GM23248 (cell line): ENCODE data around the gene ADAMTS9. TPM values are rescaled to one million over a fixed set of nuclear protein-coding genes. Genes with fewer than 3 reads are reported as not detected.

Experiments
- DNase-seq: peaks from one replicate; pipeline ENCODE4 v3.0.0-alpha.2; 2015
- H2AFZ ChIP-seq: fragments of 200-600 bp; sonication (generic); 2 replicates; pipeline ENCODE4 v1.6.1; 2016; ENCODE audit warnings: antibody characterized with exemption
- H3F3A ChIP-seq: fragments of 200-600 bp; sonication (generic); 2 replicates; pipeline ENCODE4 v1.6.1; 2016; ENCODE audit warnings: mild to moderate bottlenecking, antibody characterized with exemption, mixed run types; ENCODE audit not compliant: insufficient read depth
- H3K27ac ChIP-seq: fragments of 200-600 bp; sonication (generic); 2 replicates; pipeline ENCODE4 v1.5.1; 2016; ENCODE audit warnings: mild to moderate bottlenecking
- H3K27me3 ChIP-seq: fragments of 200-600 bp; sonication (generic); replicated peaks from 2 replicates; pipeline ENCODE4 v1.6.1; 2016; ENCODE audit warnings: mild to moderate bottlenecking; ENCODE audit not compliant: insufficient read depth
- H3K36me3 ChIP-seq: fragments of 200-600 bp; sonication (generic); 2 replicates; pipeline ENCODE4 v1.6.1; 2016; ENCODE audit warnings: low read depth, mild to moderate bottlenecking
- H3K4me1 ChIP-seq: fragments of 200-600 bp; sonication (generic); 2 replicates; pipeline ENCODE4 v1.6.1; 2016; ENCODE audit warnings: mild to moderate bottlenecking; ENCODE audit not compliant: insufficient read depth
- H3K4me2 ChIP-seq: fragments of 200-600 bp; sonication (generic); one replicate; pipeline ENCODE4 v1.6.1; 2016; ENCODE audit warnings: mild to moderate bottlenecking; ENCODE audit not compliant: unreplicated experiment
- H3K4me3 ChIP-seq: fragments of 200-600 bp; sonication (generic); 2 replicates; pipeline ENCODE4 v1.5.1; 2016; ENCODE audit warnings: mild to moderate bottlenecking
- H3K79me2 ChIP-seq: fragments of 200-600 bp; sonication (generic); 2 replicates; pipeline ENCODE4 v1.6.1; 2016; ENCODE audit warnings: mild to moderate bottlenecking; ENCODE audit not compliant: insufficient read depth
- H3K9ac ChIP-seq: fragments of 200-600 bp; sonication (generic); 2 replicates; pipeline ENCODE4 v1.6.1; 2016; ENCODE audit warnings: mild to moderate bottlenecking
- H3K9me2 ChIP-seq: fragments of 200-600 bp; sonication (generic); 2 replicates; pipeline ENCODE4 v1.6.1; 2016; ENCODE audit warnings: mixed run types, mild to moderate bottlenecking, moderate library complexity; ENCODE audit not compliant: insufficient read depth
- H3K9me3 ChIP-seq: fragments of 200-600 bp; sonication (generic); one replicate; pipeline ENCODE4 v1.6.1; 2017; ENCODE audit warnings: low read depth
- H4K20me1 ChIP-seq: fragments of 200-600 bp; sonication (generic); 2 replicates; pipeline ENCODE4 v1.6.0; 2016; ENCODE audit not compliant: insufficient read depth
- EZH2 ChIP-seq: fragments of 200-600 bp; sonication (generic); IDR thresholded peaks from 2 replicates; pipeline ENCODE4 v1.6.1; 2018; ENCODE audit warnings: antibody characterized with exemption, mild to moderate bottlenecking; ENCODE audit not compliant: insufficient read depth, poor library complexity, severe bottlenecking
- EZH2phosphoT487 ChIP-seq: fragments of 200-600 bp; sonication (generic); IDR thresholded peaks from 2 replicates; pipeline ENCODE4 v1.6.1; 2018; ENCODE audit warnings: antibody characterized with exemption, moderate library complexity, mild to moderate bottlenecking, low read depth; ENCODE audit not compliant: insufficient read depth
- WGBS, 2 experiments: methylation state at CpG; one replicate each; pipeline ENCODE4 v1.1.6; 2015 to 2017; ENCODE audit warnings: low lambda C conversion rate in 2 of 2, low coverage in 1 of 2; ENCODE audit errors: missing lambda C conversion rate in 2 of 2; 5-methylcytosine and 5-hydroxymethylcytosine counted together
- in situ Hi-C: fragments of 300-500 bp; cut with MboI; formaldehyde crosslinking; loops from 2 replicates; pipeline ENCODE4 v1.15.0; 2020
- polyA plus RNA-seq: library from polyadenylated mRNA; unstranded; fragments of >200 nt; fragmentation: Nextera tagmentation; extraction: Ambion mirVana; gene quantifications from 2 replicates; pipeline ENCODE4 v1.2.1, GENCODE V29; 2016
- total RNA-seq: library from RNA; depleted of rRNA; stranded (reverse); fragments of >200 nt; shearing (Covaris generic); gene quantifications from 2 replicates; pipeline ENCODE4 v1.2.3, GENCODE V29; 2014

Gene ADAMTS9
- total and polyA plus RNA-seq, 2 experiments from 2014 or later, result 0.75 to 1.5 TPM

DNA sequence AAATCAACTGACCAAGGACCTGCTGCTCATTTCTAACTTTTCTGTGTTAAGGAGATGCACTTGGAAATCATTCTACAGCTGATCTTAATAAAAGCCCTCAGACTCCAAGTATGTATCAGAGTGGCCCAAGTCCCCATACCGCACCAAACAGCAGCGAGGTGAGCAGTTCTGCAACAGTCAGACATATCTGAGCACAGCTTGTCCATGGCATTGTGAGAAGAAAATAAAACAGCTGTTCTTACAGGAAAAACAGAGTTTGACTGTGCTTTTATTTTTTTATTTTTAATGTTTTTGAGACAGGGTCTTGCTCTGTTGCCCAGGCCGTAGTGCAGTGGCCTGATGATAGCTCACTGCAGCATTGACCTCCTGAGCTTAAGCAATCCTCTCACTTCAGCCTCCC, 131.8 kb downstream of the ADAMTS9 start:
- no peak overlapping the region for H3K27ac ChIP-seq
- no peaks in the 10 kb centered on the region for H3K36me3 ChIP-seq
- no peaks in the 10 kb centered on the region for H3K9me2 ChIP-seq
- H3K27me3 ChIP-seq, result no peaks in the 10 kb centered on the region
- H3K9me3 ChIP-seq, result no peaks in the 10 kb centered on the region
- no peaks in the 10 kb centered on the region for H4K20me1 ChIP-seq
- H3K4me2 ChIP-seq, result no peak overlapping the region
- no peak overlapping the region for H3K4me3 ChIP-seq
- TF ChIP-seq EZH2phosphoT487 (no peak), EZH2 (no peak)
- 93 to 94% methylated on average over 3 of the region's 3 CpGs for WGBS, 2 experiments
- H3K9ac ChIP-seq, result no peak overlapping the region
- in situ Hi-C loops, result no loop called here
- DNase-seq, result no peak
- H3F3A ChIP-seq, result no peaks in the 10 kb centered on the region
- no peak overlapping the region for H2AFZ ChIP-seq
- no peaks in the 10 kb centered on the region for H3K79me2 ChIP-seq
- no peaks in the 10 kb centered on the region for H3K4me1 ChIP-seq

DNA sequence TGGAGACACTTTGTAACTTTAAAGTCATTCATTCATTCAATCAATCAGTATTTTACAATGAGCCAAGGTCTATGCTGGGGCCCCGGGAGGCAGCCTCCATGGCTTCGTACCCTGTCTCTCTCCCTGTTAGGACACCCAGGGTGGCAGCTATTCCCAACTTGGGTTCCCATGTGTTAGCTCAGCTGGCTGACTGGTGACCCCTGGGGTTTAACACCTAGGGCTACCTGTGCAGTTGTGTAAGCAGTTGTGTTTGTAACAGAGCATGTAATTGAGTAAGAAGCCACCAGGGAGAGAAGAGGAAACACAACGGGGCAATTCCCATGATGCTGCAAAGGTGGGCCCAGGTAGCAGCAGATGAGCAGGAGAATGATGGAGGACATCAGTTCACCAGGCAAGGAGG, 132.4 kb downstream of the ADAMTS9 start:
- no peak for DNase-seq
- H3K79me2 ChIP-seq, result no peaks in the 10 kb centered on the region
- H3K36me3 ChIP-seq, result no peaks in the 10 kb centered on the region
- H3F3A ChIP-seq, result no peaks in the 10 kb centered on the region
- no peak for TF ChIP-seq EZH2
- TF ChIP-seq EZH2phosphoT487, result no peak
- no peak overlapping the region for H2AFZ ChIP-seq
- in situ Hi-C loops, result no loop called here
- H3K9me3 ChIP-seq, result no peaks in the 10 kb centered on the region
- 82 to 86% methylated on average over 3 of the region's 3 CpGs for WGBS, 2 experiments
- H3K9ac ChIP-seq, result no peak overlapping the region
- no peaks in the 10 kb centered on the region for H4K20me1 ChIP-seq
- H3K4me1 ChIP-seq, result no peaks in the 10 kb centered on the region
- no peak overlapping the region for H3K4me2 ChIP-seq
- no peaks in the 10 kb centered on the region for H3K27me3 ChIP-seq
- H3K4me3 ChIP-seq, result no peak overlapping the region
- H3K27ac ChIP-seq, result no peak overlapping the region
- no peaks in the 10 kb centered on the region for H3K9me2 ChIP-seq

DNA sequence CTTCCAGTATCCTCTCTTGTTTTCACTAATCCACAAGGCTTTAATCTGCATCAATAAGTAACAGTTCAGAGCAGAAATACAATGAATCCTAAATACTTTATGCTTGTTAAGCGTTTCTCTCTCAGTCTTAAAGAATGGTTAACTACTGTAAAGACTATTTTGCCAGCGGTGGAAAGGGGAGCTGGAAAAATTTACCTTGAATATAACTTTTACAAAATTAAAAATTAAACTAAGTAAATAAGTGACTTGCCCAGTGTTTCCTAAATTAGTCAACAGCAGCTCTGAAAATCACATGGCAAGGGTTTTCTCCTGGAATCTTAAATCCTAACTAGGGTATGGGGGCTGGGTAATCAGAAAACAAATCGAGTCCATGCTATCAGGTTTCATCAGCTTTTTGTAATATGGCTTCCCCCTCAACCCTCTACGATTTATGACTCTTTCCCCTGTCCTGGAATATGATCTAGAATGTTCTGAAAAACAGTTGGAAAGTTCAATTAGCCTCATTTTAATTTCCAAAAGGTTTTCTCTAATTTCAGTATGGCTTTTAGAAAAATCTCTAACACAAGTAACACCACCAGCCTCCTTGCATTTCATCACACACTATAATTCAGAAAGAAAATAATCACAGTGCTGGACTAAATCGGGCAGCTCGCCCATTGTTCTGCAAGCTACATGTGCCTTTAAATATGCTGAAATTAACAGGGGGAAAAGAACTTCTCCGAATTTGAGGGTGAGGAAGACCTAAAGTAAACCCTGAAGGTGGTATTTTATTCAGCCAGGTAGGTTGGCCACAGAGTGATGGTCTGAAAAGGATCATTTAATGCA, 133.5 kb downstream of the ADAMTS9 start:
- H3K9me3 ChIP-seq, result no peaks in the 10 kb centered on the region
- TF ChIP-seq EZH2, result no peak
- TF ChIP-seq EZH2phosphoT487, result no peak
- no peak overlapping the region for H3K4me2 ChIP-seq
- H3K4me3 ChIP-seq, result no peak overlapping the region
- DNase-seq, result no peak
- no peaks in the 10 kb centered on the region for H3K9me2 ChIP-seq
- no peaks in the 10 kb centered on the region for H3K79me2 ChIP-seq
- no peaks in the 10 kb centered on the region for H3K4me1 ChIP-seq
- no peaks in the 10 kb centered on the region for H3K36me3 ChIP-seq
- H3K27ac ChIP-seq, result no peak overlapping the region
- in situ Hi-C loops, result no loop called here
- H4K20me1 ChIP-seq, result no peaks in the 10 kb centered on the region
- no peak overlapping the region for H2AFZ ChIP-seq
- no peak overlapping the region for H3K9ac ChIP-seq
- WGBS, 2 experiments, result 56 to 61% methylated on average over 7 of the region's 7 CpGs
- H3K27me3 ChIP-seq, result no peaks in the 10 kb centered on the region
- H3F3A ChIP-seq, result no peaks in the 10 kb centered on the region

DNA sequence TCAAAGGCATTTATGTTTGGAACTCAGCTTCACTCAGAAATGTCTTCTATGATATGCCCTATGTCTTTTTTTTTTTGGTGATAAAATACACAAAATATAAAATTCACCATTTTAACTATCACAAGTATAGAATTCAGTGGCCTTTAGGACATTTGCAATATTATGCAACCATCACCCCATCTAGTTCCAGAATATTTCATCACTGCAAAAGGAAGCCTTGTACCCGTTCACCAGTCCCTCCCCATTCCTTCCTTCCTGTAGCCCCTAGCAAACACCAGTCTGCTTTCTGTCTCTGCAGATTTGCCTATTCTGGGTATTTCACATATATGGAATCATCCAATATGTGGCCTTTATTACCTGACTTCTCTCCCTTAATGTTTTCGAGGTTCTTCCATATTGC, 134.8 kb downstream of the ADAMTS9 start:
- no peak for DNase-seq
- no peaks in the 10 kb centered on the region for H3K9me2 ChIP-seq
- H3K36me3 ChIP-seq, result no peaks in the 10 kb centered on the region
- H3K27me3 ChIP-seq, result no peaks in the 10 kb centered on the region
- H3K4me2 ChIP-seq, result no peak overlapping the region
- H3K9me3 ChIP-seq, result no peaks in the 10 kb centered on the region
- no peak overlapping the region for H2AFZ ChIP-seq
- in situ Hi-C loops, result no loop called here
- H3K79me2 ChIP-seq, result no peaks in the 10 kb centered on the region
- H3F3A ChIP-seq, result no peaks in the 10 kb centered on the region
- H3K4me3 ChIP-seq, result no peak overlapping the region
- no peak overlapping the region for H3K27ac ChIP-seq
- H4K20me1 ChIP-seq, result no peaks in the 10 kb centered on the region
- TF ChIP-seq EZH2 (no peak), EZH2phosphoT487 (no peak)
- WGBS, 2 experiments, result 58 to 61% methylated on average over 2 of the region's 2 CpGs
- H3K9ac ChIP-seq, result no peak overlapping the region
- no peaks in the 10 kb centered on the region for H3K4me1 ChIP-seq
